Activated naive CD4-positive, alpha-beta T cell treated with anti-CD3 and anti-CD28 coated beads, Interleukin-2, amount 50 U/mL, for 16 hours (primary cell): ENCODE results near the gene F12.
"Not testable (repeated sequence)": the region's sequence is repeated elsewhere in the genome, so short reads cannot be mapped to it uniquely, and the experiment has no call there.

Source experiments
- DNase-seq: peaks from one replicate; pipeline ENCODE4 v3.0.0-alpha.2; 2020

Gene F12

GRCh38 chr5:177385720-177386119 lies 23.6 kb downstream of the F12 start:
- DNase-seq, result no peak

DNA sequence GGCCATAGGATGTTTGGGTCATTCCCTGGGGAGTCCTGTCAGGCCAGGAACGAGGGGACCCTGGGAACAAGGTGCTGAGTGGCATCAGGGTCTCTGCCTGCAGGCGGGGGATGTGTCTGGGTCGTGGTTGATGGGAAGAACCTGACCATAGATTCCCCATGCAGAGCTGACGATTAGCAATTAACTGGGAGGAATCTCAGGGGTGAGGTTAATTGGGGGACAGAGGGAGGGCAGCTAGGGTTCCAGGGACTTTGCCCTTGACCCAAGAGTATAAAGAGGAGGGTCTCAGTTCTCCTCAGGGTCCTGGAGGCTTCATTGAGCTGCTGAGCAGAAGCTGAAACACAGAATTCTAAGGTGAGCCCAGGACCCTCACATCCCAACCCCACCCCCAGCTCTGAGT lies 25.2 kb downstream of the F12 start, which contains the start of gene SLC34A1:
SLC34A1 (plus strand) TSS at position 301 of the 400 bp plus-strand sequence. CDS start 1,308 bp downstream, outside the sequence.
- DNase-seq, result no peak

- DNase-seq, result no peak
Measured at GRCh38 chr5:177383181-177383580, 26.2 kb downstream of the F12 start.

DNA sequence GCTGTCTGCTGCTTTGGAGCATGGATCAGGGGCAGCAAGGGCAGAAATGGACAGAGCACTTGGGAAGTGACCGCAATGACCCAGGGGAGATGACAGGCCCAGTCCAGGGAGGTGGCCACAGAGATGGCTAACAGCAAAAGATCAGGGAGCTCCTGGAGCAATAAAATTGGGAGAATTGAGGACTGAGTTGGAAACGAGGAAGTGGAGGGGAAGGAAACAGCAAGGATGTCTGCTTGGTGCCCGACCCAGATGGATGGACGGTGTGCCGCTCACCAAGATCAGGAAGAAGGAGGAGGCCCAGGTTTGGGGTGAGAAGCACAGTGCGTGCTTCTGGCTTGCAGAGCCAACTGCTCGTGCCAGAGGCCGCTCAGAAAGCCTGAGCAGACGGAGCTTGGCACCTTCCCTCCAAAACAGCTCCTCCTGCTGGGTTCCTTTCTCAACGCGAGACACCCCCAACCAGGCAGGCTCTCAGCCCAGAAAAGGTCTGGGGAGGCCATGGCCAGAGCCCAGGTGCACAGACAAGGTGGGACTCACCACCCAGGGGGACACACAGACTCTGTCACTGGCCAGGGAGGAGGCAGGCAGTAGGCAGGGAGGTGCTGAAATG lies 26.8 kb downstream of the F12 start:
- DNase-seq, result peak; percentile 52

DNA sequence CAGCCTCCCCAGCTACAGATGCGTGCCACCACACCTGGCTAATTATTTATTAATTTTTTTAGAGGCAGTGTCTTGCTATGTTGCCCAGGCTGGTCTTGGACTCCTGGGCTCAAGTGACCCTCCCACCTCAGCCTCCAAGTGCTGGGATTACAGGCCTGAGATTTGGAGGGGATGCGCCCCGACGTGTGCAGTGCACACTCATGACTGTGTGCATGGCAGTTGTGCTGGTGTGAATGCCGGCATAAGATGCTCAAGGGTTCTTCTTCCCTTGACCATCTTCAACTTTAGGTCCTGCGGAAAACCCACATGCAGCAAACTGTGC lies 28.6 kb downstream of the F12 start:
- no peak for DNase-seq

GRCh38 chr5:177378884-177379883 lies 30.2 kb downstream of the F12 start:
- DNase-seq, result peak; percentile 37

GRCh38 chr5:177377851-177378776 lies 31.2 kb downstream of the F12 start:
- no peak for DNase-seq

DNA sequence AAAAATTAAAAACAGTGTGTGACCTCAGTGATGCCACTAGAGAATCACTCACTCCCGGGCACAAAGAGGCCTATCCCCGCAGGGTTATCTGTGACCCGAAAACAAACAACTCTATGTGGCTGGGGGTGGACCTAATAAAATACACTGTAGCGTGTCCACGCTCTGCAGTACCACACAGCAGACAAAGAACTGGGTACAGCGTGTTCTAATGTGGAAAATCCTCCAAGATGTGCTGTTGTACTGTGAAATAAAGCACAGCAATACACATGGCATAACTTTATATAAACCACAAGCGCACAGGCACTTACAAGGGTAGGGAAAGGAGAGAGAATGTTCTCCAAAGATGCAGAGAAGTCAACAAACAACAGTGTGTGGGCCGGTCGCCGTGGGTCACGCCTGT lies 33.3 kb downstream of the F12 start:
- no peak for DNase-seq

GRCh38 chr5:177375516-177375915 lies 33.8 kb downstream of the F12 start:
- not testable (repeated sequence) for DNase-seq

DNA sequence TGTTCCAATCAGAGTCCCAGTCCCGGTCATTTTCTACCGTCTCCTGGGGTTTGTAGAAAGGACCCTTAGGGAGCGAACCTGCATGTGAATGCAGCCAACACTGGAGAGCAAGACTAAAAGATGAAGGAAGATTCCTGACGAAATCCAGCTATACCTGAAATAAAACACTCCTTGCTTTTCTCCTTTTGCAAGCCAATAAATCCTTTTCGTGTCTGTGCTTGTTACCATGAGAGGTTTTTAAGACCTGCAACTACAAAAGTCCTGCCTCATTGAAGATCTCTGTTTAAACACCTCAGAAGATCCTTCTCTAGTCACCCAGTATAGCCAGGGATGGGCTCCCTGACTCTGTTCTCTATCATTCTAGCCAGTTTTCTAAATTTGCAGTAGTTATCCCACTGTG lies 35.2 kb downstream of the F12 start:
- no peak for DNase-seq

DNA sequence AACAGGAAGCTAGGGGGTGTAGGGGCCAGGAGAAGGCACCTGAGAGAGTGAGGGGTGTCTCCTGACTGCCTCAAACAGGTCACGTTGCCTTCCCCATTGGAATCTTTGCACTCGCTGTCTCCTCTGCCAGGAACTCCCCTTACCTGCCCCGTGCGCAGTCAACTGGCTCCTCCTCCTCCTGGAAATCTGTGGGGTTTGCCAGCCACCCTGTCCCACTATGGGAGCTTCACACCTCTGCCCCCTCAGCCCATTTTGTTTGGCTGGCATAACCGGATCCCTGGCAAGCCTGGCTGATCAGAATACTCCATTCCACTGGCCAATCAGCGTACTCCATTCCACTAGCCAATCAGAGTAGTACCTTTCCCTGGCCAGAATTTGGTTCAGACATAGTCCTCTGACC lies 35.6 kb downstream of the F12 start:
- DNase-seq, result no peak

- no peak for DNase-seq
Measured at GRCh38 chr5:177372910-177373309, 36.5 kb downstream of the F12 start.

DNA sequence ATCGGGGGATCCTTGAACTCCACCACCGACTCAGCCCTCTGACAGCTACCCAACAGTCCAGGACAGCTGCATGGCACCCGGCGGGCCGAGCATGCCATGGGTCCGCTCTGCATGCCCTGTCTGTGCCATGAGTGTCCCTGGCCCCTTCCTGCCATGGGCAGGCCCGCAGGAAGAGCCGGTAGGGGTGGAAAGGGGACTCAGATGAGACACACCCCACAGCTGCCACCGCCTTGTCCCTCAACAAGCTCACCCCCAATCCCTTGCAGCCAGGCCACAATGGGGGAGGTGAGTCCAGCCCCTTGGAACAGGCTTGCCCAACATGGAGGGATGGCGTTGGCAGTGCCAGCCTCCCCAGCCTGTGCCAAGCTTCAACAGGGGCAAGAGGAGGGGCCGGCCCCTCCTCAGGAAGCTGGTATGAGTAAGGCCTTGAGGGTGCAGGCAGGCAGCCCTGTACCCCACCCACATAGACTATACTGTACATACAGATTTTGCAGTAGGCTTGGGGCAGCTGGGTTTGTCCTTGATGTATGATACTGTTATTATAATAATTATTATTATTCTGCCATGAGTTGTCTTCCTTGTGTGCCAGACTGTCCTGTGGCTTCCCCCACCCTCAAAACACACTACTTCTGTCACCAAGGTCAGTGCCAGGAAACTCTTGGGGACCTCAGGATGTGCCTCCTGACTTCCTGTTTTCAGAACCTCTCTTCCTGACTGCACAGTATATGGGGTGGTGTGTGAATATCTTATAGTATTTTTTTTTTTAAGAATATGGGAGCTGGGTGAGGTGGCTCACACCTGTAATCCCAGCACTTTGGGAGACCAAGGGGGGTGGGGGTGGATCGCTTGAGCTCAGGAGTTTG lies 37.1 kb downstream of the F12 start:
- DNase-seq, result peak; percentile 33

GRCh38 chr5:177371120-177372033 lies 38.0 kb downstream of the F12 start:
- DNase-seq, result no peak

DNA sequence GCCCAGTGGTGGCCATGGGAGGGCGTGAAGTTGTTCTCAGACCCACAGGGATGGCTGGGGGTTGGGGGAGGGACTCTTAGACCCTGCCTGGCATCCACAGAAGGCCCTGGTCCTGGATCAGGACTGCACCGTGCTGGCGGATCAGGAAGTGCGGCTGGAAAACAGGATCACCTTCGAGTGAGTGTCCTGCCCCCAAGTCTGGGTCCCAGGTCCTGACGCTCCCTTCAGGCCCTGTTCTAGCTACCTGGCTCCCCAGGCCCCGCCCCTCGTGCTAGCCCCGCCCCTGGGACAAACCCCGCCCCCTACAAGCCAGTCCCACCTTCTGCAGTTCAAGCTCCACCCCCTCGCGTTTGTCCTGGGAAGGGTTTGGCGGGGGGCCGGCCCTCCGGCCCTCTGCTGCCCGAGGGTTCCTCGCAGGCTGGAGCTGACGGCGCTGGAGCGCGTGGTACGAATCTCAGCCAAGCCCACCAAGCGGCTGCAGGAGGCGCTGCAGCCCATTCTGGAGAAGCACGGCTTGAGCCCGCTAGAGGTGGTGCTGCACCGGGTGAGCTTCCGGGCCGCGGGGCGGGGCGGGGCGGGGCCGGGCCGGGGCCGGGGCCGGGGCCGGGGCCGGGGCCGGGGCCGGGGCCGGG lies 38.8 kb downstream of the F12 start:
- DNase-seq, result peak; percentile 54

DNA sequence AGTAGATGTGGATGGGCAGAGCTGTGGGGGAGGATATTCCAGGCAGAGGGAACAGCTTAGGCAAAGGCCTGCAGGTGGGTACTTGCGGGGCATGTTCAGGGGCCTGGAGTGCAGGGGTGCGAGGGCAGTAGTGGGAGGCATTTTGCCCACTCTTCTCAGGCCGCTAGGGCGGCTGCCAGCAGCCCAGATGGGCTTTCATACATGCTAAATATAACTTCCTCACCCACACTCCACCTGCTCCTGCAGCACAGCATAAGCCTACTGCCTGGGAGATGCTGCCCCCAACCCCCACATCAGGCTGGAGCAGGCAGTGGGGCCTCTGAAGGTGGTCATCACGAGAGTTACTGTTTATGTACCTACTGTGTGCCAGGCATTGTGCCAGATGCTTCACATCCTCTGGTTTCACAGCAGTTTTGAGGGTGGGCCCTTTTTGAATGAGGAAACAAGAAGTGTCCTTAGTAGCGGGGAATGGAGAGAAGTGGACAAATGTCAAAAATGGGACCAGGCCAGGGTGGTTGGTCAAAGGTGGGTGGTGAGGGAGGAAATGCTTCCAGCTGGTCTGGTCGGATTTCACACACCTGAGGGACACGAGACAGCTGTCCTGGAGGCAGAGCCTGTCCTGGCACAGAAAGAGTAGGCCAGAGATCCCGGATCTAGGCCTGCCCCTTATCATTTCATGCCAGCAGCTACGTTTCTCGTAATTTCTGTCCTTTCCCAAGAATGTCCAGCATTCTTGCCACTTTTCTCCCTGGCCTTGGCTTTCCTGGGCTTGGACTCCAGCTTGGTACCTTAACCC lies 39.5 kb downstream of the F12 start:
- DNase-seq, result no peak

GRCh38 chr5:177368869-177369644 lies 40.3 kb downstream of the F12 start:
- DNase-seq, result peak; percentile 40

- DNase-seq, result no peak
Measured at GRCh38 chr5:177367981-177368868, 41.1 kb downstream of the F12 start.
